Tibial artery (tissue), 4 donors: Measurements from ENCODE around the gene LHX6.

Experiments
- DNase-seq, 2 donors: peaks; one replicate each; pipeline ENCODE4 v3.0.0-alpha.2; 2019
- H3K27ac ChIP-seq, 2 donors: fragments of 200-600 bp; sonication (generic) in 1 of 2; 1 replicate in 1 of 2; 2 replicates in 1 of 2; pipeline ENCODE4 v1.5.1; 2018 to 2019; ENCODE audit warnings: mild to moderate bottlenecking in 1 of 2
- H3K27me3 ChIP-seq, 2 donors: fragments of 200-600 bp; sonication (generic) in 1 of 2; one replicate each; pipeline versions ENCODE4 v1.5.1 to v1.6.0; 2016 to 2019
- H3K36me3 ChIP-seq, 3 donors: fragments of 200-600 bp; sonication (generic) in 2 of 3; one replicate each; pipeline ENCODE4 v1.5.1; 2016 to 2019; ENCODE audit warnings: mild to moderate bottlenecking in 2 of 3
- H3K4me1 ChIP-seq, 4 donors: fragments of 200-600 bp; sonication (generic) in 2 of 4; 1 replicate in 3 of 4; 2 replicates in 1 of 4; pipeline ENCODE4 v1.5.1; 2016 to 2019
- H3K4me3 ChIP-seq, 2 donors: fragments of 200-600 bp; sonication (generic) in 1 of 2; 1 replicate in 1 of 2; 2 replicates in 1 of 2; pipeline ENCODE4 v1.5.1; 2018 to 2019; ENCODE audit warnings: mild to moderate bottlenecking in 2 of 2
- H3K9me3 ChIP-seq, 3 donors: fragments of 200-600 bp; sonication (generic) in 1 of 3; one replicate each; pipeline ENCODE4 v1.5.1; 2016 to 2019
- intact Hi-C: fragments of 100-400 bp; cut with DNase I; formaldehyde crosslinking; loops from one replicate; pipeline ENCODE4 v1.15.0; 2023; ENCODE audit warnings: low total_unique reads
- TF ChIP-seq, protein P1 (sequence below), 2 experiments: fragments of 200-600 bp in 1 of 2; fragments of 450-650 bp in 1 of 2; IDR thresholded peaks; one replicate each; pipeline ENCODE4 v1.5.1; 2017 to 2019; ENCODE audit warnings: antibody characterized with exemption in 2 of 2, mild to moderate bottlenecking in 1 of 2, moderate library complexity in 1 of 2

The LHX6 gene

DNA sequence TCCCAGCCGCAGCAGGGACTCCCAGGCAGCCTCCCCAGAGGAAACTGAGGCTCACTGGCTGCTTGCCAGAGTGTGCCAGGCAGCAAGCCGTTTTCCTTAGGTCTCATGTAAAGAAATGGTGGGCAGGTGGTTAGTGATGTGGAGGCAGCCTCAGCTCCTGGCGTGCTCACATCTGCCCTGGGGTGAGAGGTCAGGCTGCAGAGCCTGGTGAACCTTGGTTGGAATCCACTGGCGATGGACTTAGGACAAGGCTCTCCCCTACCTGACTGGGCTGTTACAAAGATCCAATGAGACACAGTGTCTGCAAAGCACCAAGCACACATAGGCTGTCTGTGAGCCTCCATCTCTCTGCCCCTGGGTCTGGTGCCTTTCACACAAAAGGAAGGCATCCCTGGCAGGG lies 30.9 kb downstream of the LHX6 start:
- no peaks in the 10 kb centered on the region for H3K36me3 ChIP-seq
- H3K4me1 ChIP-seq: no peaks in the 10 kb centered on the region
- no peak overlapping the region for H3K27ac ChIP-seq
- peaks cover 0 to 14% of the 10 kb centered on the region in 2 donors for H3K27me3 ChIP-seq
- H3K9me3 ChIP-seq: no peaks in the 10 kb centered on the region
- intact Hi-C loops: no loop called here
- DNase-seq: no peak
- no peak overlapping the region for H3K4me3 ChIP-seq
- TF ChIP-seq, protein P1, sequence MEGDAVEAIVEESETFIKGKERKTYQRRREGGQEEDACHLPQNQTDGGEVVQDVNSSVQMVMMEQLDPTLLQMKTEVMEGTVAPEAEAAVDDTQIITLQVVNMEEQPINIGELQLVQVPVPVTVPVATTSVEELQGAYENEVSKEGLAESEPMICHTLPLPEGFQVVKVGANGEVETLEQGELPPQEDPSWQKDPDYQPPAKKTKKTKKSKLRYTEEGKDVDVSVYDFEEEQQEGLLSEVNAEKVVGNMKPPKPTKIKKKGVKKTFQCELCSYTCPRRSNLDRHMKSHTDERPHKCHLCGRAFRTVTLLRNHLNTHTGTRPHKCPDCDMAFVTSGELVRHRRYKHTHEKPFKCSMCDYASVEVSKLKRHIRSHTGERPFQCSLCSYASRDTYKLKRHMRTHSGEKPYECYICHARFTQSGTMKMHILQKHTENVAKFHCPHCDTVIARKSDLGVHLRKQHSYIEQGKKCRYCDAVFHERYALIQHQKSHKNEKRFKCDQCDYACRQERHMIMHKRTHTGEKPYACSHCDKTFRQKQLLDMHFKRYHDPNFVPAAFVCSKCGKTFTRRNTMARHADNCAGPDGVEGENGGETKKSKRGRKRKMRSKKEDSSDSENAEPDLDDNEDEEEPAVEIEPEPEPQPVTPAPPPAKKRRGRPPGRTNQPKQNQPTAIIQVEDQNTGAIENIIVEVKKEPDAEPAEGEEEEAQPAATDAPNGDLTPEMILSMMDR (IDR thresholded peaks at IDR 0.05): no peak

DNA sequence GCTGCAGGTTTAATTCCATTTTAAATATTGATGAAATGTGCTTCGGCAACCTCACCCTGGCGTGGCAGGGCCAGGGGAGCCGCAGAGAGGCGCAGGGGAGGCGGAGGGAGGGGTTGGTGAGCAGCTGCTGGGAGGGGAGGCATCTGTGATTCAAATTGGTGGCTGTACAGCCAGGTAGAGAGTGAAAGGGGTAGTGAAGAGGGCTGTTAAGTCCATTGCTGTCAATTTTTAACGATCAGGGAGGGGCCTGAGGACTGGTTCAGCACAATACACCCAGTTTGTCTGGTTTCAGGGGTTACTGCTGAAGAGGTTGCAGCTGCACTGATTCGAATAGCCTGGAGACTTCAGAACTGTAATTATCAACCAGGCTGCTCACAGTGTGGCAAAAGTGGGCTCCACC lies 31.3 kb downstream of the LHX6 start:
- Histone ChIP-seq H3K36me3 (no peaks in the 10 kb centered on the region), H3K9me3 (no peaks in the 10 kb centered on the region), H3K27me3 (peaks cover 0 to 14% of the 10 kb centered on the region in 2 donors), H3K4me1 (no peaks in the 10 kb centered on the region), H3K4me3 (no peak overlapping the region), H3K27ac (no peak overlapping the region)
- TF ChIP-seq, protein P1 (IDR thresholded peaks at IDR 0.05): no peak
- intact Hi-C loops: no loop called here
- DNase-seq: no peak

DNA sequence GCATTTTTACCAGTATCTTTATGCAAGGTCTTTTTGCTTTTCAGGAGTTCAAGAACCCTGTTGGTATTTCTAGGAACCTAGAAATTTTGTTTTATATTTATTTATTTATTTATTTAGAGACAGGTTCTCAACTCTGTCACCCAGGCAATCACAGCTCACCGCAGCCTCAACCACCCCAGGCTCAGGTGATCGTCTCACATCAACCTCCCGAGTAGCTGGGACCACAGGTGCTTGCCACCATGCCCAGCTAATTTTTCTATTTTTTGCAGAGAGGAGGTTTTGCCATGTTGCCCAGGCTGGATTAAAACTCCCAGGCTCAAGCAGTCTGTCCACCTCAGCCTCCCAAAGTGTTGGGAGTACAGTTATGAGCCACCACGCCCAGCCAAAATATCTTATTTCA lies 32.9 kb downstream of the LHX6 start:
- Histone ChIP-seq H3K4me3 (no peak overlapping the region), H3K27ac (no peak overlapping the region), H3K4me1 (no peaks in the 10 kb centered on the region), H3K9me3 (no peaks in the 10 kb centered on the region), H3K36me3 (no peaks in the 10 kb centered on the region), H3K27me3 (peaks cover 0 to 14% of the 10 kb centered on the region in 2 donors)
- TF ChIP-seq, protein P1 (IDR thresholded peaks at IDR 0.05): no peak
- no peak for DNase-seq
- intact Hi-C loops: no loop called here

DNA sequence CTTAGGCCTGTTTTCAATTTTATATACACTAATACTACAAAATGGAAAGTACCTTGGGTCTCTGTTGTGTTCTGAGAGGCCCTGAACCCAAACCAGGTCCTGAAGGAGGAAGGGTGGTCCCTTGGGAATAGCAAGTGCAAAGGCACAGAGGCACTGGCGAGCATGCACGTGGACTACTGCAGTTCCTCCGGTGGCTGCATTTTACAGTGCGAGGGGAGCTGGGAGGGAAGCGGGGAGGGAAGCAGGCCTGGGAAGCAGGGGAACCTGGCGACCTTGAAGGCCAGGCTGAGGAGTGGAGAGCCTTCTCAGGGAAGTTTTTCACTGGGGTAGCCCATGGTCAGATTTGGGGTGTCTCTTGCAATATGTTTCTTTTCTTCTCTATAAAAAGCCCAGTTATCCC lies 35.1 kb downstream of the LHX6 start:
- intact Hi-C loops: no loop called here
- Histone ChIP-seq H3K9me3 (no peaks in the 10 kb centered on the region), H3K27me3 (peaks cover 0 to 14% of the 10 kb centered on the region in 2 donors), H3K27ac (no peak overlapping the region), H3K36me3 (no peaks in the 10 kb centered on the region), H3K4me1 (no peaks in the 10 kb centered on the region), H3K4me3 (no peak overlapping the region)
- no peak for DNase-seq
- TF ChIP-seq, protein P1 (IDR thresholded peaks at IDR 0.05): no peak

DNA sequence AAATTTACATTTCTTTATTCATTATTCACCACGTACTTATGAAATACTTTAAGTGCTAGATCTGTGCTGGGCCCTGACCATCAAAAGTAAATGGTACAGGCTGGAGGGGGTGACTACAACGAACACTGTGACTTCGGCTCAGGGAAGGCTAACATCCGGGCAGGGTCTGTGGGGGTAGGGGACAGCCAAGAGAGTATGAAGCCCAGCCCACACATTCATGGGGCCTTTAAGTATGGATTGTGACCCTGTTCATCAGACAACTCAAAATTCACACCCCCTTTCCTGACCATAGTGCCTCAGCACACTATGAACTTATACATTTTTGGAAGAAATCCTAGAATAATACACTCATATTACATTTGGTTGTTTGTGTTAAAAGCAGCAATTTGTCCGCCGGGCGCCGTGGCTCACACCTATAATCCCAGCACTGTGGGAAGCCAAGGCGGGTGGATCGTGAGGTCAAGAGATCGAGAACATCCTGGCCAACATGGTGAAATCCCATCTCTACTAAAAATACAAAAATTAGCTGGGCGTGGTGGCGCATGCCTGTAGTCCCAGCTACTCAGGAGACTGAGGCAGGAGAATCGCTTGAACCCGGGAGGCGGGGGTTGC lies 35.7 kb downstream of the LHX6 start:
- no peaks in the 10 kb centered on the region for H3K36me3 ChIP-seq
- H3K9me3 ChIP-seq: no peaks in the 10 kb centered on the region
- DNase-seq: no peak
- intact Hi-C loops: no loop called here
- no peak overlapping the region for H3K4me3 ChIP-seq
- H3K27ac ChIP-seq: no peak overlapping the region
- TF ChIP-seq, protein P1 (IDR thresholded peaks at IDR 0.05): no peak
- peaks cover 0 to 10% of the 10 kb centered on the region in 2 donors for H3K27me3 ChIP-seq
- no peaks in the 10 kb centered on the region for H3K4me1 ChIP-seq
